Fibroblast of skin of back (primary cell): ENCODE data around the gene C9orf50.

Source experiments
- DNase-seq: peaks from one replicate; pipeline ENCODE4 v3.0.0-alpha.2; 2013

Gene C9orf50

GRCh38 chr9:129630967-129631673 lies 10.2 kb upstream of the C9orf50 start:
- peak; percentile 65 for DNase-seq

- no peak for DNase-seq
Observed at GRCh38 chr9:129629251-129629820, 8.4 kb upstream of the C9orf50 start.

- DNase-seq, result no peak
Observed at GRCh38 chr9:129628709-129629108, 7.8 kb upstream of the C9orf50 start.

- DNase-seq, result no peak
Observed at GRCh38 chr9:129627556-129628440, 6.9 kb upstream of the C9orf50 start.

- peak; percentile 98 for DNase-seq
Observed at GRCh38 chr9:129626625-129627284, 5.9 kb upstream of the C9orf50 start.

- peak; percentile 83 for DNase-seq
Observed at GRCh38 chr9:129626079-129626624, 5.3 kb upstream of the C9orf50 start, which contains the start of gene NTMT1. Gene NTMT1 (plus strand): TSS chr9:129626163. CDS start chr9:129632704, 6,541 bp downstream.

- DNase-seq, result no peak
Observed at GRCh38 chr9:129624947-129625346, 4.0 kb upstream of the C9orf50 start.

- peak; percentile 59 for DNase-seq
Observed at GRCh38 chr9:129624168-129624759, 3.4 kb upstream of the C9orf50 start.

- peak; percentile 84 for DNase-seq
Observed at GRCh38 chr9:129623331-129623730, 2.4 kb upstream of the C9orf50 start.

- DNase-seq, result no peak
Observed at GRCh38 chr9:129619787-129620668, 873 bp downstream of the C9orf50 start.

- DNase-seq, result peak; percentile 78
Observed at GRCh38 chr9:129617167-129617566, 3.7 kb downstream of the C9orf50 start.

GRCh38 chr9:129615407-129616285 lies 5.3 kb downstream of the C9orf50 start:
- no peak for DNase-seq

GRCh38 chr9:129614932-129615331 lies 6.0 kb downstream of the C9orf50 start:
- no peak for DNase-seq

- DNase-seq, result no peak
Observed at GRCh38 chr9:129613520-129614175, 7.3 kb downstream of the C9orf50 start.

- DNase-seq, result no peak
Observed at GRCh38 chr9:129612815-129613519, 7.9 kb downstream of the C9orf50 start.

GRCh38 chr9:129612123-129612522 lies 8.8 kb downstream of the C9orf50 start:
- no peak for DNase-seq

GRCh38 chr9:129611307-129611800 lies 9.5 kb downstream of the C9orf50 start:
- DNase-seq, result no peak
